ENCODE results near the gene TMOD1.
"Not testable (repeated sequence)": the region's sequence is repeated elsewhere in the genome, so short reads cannot be mapped to it uniquely, and the experiment has no call there.

Gene TMOD1

GRCh38 chr9:97571664-97572063 is 70.2 kb downstream of the TMOD1 start:
- DNase-seq = no peak

DNA sequence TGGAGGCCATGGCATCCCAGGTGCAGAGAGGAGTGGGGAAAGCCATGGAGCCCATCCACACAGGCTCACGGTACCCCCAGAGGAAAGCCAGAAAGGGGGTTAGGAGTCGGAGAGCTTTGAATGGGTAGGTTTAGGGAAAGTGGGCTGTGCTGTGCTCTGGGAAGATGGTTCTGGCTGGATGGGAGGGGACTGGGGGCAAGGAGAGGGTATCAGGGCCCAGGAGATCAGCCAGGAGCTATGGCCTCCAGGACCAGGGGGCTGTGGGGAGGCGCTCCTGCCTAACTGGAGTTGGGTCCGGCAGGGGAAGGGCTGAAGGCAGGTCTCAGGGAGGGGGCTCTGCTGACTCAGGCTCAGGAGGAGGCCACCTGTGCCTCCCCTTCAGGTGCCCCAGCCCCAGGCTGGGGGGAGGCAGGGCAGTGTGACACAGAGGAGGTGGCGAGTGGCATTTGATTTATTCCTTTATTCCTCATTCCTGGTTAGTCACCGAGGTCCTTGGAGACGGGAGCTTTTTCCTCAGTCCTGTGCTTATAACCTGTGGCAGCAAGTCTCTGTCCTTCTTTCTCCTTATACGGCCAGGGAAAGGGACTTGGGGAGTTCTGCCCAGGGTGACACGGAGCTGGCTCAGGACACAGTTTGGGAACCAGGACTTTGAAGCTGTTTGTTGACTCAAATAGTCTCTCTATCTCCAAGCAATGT is 70.9 kb downstream of the TMOD1 start:
- DNase-seq = no peak

GRCh38 chr9:97572892-97573365 is 71.5 kb downstream of the TMOD1 start:
- DNase-seq = no peak

- no peak for DNase-seq
These were observed 72.1 kb downstream of the TMOD1 start for GRCh38 chr9:97573482-97574073.

- DNase-seq = not testable (repeated sequence)
These were observed 72.7 kb downstream of the TMOD1 start for GRCh38 chr9:97574101-97574571.

GRCh38 chr9:97574921-97575672 is 73.6 kb downstream of the TMOD1 start:
- DNase-seq = not testable (repeated sequence)

DNA sequence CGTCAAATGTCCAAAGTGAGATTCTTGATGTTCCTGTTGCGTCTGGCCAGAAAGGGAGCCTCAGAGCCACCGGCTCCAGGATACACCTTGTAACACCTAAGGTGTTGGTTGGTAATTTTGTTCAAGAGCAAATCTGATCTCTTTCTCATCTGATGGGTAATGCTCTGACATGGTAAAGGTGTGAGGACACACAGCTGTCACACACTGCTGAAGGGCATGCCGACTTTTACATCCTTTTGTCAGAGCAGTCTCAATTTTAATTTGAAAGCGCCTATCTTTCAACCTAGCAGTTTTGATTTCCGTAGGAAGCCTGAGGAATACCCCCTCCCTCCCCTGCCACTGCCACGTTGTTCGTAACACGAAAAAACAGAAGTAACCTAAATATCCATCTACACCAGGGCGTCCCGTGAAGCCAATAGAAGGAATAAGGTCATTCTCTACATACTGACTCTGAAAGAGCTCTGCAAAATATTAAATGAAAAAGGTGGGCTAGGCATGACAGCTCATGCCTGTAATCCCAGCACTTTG is 74.3 kb downstream of the TMOD1 start:
- DNase-seq = no peak

DNA sequence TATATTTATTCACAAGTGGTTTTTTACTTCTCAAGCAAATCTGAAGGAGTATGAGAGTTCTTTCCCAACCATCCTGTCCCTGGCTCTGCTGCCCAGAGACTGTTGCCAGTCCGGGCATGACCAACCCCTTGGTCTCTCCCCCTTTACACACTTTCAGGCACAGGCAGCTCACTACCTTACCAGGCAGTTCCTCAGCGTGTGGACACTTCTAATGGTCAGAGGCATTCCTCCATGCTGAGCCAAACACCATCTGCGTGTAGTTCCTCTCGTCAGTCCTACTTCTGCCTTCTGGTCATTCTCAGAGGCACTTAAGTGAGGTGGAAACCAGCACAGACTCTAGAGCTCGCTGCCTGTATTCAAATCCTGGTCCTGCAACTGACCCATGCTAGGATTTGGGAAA is 75.6 kb downstream of the TMOD1 start:
- DNase-seq = no peak

GRCh38 chr9:97578846-97579245 is 77.4 kb downstream of the TMOD1 start:
- no peak for DNase-seq

DNA sequence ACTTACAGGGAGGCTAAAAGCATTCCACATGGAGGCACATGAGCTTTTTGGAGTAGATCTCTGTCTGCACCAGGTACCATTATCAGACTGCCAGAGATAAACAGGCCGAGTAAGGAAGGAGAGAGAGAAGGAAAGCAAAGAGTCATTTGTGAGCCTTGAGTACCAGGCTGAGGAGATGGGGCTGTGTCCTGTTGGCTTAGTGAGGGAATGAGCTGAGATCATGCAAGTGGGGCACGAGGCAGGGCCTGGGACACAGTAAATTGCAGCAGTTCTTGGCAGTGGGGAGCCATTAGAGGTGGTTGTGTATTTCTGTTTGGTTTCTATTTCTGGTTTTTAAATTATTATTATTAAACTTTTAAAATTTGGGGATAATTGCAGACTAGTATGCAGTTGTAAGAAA is 78.4 kb downstream of the TMOD1 start:
- no peak for DNase-seq

GRCh38 chr9:97581590-97581989 is 80.1 kb downstream of the TMOD1 start:
- DNase-seq = not testable (repeated sequence)

DNA sequence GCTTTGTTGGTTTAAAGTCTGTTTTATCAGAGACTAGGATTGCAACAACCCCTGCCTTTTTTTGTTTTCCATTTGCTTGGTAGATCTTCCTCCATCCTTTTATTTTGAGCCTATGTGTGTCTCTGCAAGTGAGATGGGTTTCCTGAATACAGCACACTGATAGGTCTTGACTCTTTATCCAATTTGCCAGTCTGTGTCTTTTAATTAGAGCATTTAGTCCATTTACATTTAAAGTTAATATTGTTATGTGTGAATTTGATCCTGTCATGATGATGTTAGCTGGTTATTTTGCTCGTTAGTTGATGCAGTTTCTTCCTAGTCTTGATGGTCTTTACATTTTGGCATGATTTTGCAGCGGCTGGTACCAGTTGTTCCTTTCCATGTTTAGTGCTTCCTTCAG is 83.3 kb downstream of the TMOD1 start:
- not testable (repeated sequence) for DNase-seq

- DNase-seq = not testable (repeated sequence)
These were observed 85.4 kb downstream of the TMOD1 start for GRCh38 chr9:97586909-97587308.

DNA sequence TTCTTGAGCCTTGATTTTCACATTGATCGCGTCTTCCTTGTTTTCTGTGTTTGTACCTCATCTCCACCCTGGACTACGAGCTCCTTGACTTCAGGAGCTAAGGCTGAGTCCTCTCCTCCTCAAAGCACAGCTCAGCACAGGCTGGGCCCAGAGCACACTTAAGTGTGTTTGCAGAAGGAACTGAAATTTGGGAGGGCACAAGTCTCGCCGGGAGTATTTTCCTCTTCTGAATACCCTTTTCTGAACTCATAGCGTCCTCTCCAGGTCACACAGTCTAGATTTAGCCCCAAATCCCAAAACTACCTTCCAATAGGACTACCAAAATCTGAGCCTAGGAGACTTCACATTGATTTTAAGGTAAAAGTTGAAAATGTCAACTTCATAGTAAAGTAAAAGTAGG is 90.1 kb downstream of the TMOD1 start:
- no peak for DNase-seq

DNA sequence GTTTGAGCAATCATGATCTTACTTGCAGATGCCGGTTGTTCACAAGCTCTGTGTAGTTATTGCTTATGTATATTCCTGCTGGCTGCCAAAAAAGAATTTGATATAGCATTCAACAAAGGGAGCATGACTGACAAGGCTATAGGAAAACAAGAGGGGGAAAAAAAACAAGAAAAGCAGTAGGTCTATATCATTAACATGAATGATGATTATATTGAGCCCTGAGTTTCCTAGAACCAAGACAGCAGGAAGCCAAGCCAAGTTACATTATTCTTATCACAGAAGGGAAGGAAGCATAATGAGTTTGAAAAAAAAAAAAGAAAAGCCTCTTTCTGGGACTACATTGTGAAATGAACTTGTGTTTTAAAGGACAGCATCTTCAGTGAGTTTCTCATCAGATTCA is 90.7 kb downstream of the TMOD1 start:
- no peak for DNase-seq

DNA sequence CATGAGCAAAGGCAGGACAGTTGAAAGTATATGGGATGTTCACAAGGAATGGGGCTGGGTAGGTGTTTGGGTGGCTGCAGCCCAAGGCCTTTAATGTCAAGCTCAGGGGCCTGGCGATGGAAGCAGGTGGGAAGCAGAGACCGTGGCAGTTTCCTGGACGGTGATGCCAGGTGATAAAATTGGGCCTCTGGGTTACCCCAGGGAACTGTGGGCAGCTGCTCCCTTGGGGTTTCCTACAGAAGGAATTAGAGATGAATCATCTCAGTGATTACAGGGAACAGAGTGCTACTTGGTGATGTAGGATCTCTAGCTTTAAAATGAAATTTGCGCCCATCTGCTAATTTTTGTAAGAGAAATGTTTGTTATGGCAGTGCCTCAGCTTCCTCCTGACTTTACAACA is 92.5 kb downstream of the TMOD1 start:
- no peak for DNase-seq

GRCh38 chr9:97594381-97594921 is 93.0 kb downstream of the TMOD1 start:
- no peak for DNase-seq

GRCh38 chr9:97596906-97597305 is 95.4 kb downstream of the TMOD1 start:
- DNase-seq = no peak

DNA sequence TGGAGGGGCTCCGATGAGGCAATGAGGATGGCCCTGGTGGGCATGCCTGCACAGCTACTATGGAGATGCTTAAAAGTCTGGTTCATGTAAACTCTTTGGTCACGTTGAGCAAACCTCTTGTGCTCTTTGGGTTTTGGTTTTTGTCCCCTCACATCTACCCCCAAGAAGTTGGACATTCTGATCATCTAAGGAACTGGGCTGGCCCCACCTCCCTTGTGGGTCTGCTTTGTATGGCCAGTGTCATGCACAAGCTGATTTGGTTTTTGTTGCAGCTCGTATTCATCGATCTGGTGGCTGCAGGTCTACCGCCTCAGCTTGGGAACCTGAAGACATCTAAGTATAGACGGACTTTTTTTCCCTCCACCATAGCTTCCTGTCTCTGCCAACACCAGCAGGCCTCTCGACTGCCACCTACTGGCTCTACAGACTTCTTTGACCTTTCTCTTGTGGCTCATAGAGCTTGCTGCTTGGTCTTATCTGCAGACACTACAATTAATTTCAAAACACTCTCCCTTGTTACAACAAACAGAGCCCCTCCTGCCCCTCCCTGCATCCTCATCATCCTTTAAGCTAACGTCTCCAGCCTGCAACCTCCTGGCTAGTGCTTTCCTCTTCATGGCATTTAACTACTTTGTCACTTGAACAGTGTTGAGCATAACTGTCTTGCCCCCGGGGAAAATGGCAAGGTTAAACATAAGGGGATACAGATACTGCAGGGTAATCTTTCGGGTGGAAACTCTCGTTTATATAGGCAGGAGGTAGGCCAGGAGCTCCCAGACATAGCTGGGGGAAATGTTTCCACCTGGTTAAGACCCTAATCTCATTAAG is 97.2 kb downstream of the TMOD1 start:
- no peak for DNase-seq

- DNase-seq = no peak
These were observed 97.9 kb downstream of the TMOD1 start for GRCh38 chr9:97599314-97599846.

DNA sequence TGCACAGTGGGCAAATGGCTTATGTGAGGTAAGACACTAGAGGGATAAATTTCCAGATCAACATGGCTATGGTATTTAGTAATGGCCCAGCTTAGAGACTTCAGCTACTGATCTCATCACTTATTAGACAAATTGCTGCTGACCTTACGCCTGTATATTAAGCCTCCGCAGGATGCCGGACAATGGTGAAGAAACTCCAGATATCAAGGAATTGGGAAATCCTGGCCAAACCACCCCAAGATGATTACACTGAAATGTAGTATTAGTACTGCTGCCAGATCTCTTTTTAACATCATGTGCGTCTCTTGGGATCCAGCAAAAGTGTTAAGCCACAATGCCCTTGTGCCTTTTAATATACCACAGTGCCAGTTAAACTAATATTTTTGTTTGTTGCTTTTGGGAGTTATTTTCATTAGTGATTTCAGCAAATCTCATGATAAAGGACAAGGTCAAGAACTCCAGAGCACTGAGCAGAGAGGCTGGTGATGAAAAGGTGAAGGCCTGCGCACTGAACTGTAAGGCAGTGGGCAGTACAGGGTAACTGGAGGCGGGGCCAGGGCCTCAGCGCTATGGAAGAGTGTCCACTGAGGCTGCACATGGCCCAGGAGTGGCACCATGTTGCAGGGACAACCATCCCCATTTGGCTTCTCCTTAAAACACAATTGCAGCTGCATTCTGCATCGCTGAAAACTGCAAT is 99.2 kb downstream of the TMOD1 start:
- no peak for DNase-seq

Measured in activated gamma-delta T cell (primary cell).